Right atrium auricular region (tissue), 2 donors: Measurements from ENCODE around the gene PTPRN2. TPM values are rescaled to one million over a fixed set of nuclear protein-coding genes. Genes with fewer than 3 reads are reported as not detected.

Experiments used
- DNase-seq: peaks from one replicate; pipeline ENCODE4 v3.0.0-alpha.2; 2019; ENCODE audit warnings: low spot score
- H3K27ac ChIP-seq, 2 donors: fragments of 200-600 bp; sonication (generic); 1 replicate in 1 of 2; 2 replicates in 1 of 2; pipeline ENCODE4 v1.5.1; 2016 to 2019
- H3K27me3 ChIP-seq, 2 donors: fragments of 200-600 bp; sonication (generic); one replicate each; pipeline versions ENCODE4 v1.5.1 to v1.6.0; 2017 to 2019
- H3K36me3 ChIP-seq: fragments of 200-600 bp; sonication (generic); one replicate; pipeline ENCODE4 v1.5.1; 2016
- H3K4me1 ChIP-seq, 2 donors: fragments of 200-600 bp; sonication (generic); one replicate each; pipeline versions ENCODE4 v1.5.1 to v1.6.0; 2017 to 2019
- H3K4me3 ChIP-seq, 2 donors: fragments of 200-600 bp; sonication (generic); 1 replicate in 1 of 2; 2 replicates in 1 of 2; pipeline ENCODE4 v1.5.1; 2017 to 2019; ENCODE audit warnings: mild to moderate bottlenecking in 1 of 2, moderate library complexity in 1 of 2
- H3K9me3 ChIP-seq, 2 donors: fragments of 200-600 bp; sonication (generic); one replicate each; pipeline ENCODE4 v1.5.1; 2019
- total RNA-seq, 2 donors: library from RNA; depleted of rRNA; stranded (reverse); fragments of >200 nt; gene quantifications; one replicate each; pipeline ENCODE4 v1.1.0, GENCODE V29; 2016
- TF ChIP-seq, protein P1 (sequence below), 2 donors: fragments of 200-600 bp; sonication (generic); IDR thresholded peaks; one replicate each; pipeline ENCODE4 v1.5.1; 2019; ENCODE audit warnings: antibody characterized with exemption in 2 of 2

The PTPRN2 gene
- total RNA-seq, 2 donors from 2014 or later: 2.6 to 2.7 TPM

DNA sequence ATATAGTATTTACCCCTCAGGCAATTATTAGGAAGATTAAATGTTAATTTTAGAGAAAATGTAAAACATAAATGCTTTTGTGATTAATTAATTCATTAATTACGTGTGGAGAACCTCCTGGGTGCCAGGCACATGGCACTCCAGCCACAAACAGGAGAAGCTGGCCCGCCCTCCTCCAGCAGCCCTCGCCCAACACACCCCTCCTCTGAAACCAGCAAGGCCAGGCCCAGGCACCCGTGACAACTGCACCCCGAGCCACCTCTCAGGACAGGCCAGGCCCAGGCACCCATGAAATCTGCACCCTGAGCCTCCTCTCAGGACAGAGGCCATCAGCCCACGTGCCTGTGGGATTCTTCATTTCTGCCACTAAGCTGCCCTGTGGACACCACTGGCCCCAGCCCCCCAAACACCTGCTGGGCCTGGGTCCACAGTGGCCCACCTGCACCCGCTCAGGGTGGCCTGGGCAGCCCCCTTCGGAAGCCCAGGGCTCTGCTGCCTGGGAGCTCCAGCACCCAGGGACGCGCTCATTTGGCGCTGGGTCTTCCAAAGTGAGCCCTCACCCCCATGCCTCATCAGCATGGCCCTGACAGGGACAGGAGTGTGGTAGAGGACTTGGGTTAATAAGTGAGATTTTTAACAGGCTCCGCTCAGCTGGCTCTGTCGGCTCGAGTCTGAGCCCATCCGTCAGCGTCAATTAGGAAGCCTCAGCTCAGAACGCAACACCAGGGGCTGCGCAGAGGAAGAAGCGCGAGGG lies 768.7 kb downstream of the PTPRN2 start:
- H3K4me1 ChIP-seq: no peaks in the 10 kb centered on the region
- H3K27ac ChIP-seq: no peak overlapping the region
- no peaks in the 10 kb centered on the region for H3K36me3 ChIP-seq
- TF ChIP-seq, protein P1, sequence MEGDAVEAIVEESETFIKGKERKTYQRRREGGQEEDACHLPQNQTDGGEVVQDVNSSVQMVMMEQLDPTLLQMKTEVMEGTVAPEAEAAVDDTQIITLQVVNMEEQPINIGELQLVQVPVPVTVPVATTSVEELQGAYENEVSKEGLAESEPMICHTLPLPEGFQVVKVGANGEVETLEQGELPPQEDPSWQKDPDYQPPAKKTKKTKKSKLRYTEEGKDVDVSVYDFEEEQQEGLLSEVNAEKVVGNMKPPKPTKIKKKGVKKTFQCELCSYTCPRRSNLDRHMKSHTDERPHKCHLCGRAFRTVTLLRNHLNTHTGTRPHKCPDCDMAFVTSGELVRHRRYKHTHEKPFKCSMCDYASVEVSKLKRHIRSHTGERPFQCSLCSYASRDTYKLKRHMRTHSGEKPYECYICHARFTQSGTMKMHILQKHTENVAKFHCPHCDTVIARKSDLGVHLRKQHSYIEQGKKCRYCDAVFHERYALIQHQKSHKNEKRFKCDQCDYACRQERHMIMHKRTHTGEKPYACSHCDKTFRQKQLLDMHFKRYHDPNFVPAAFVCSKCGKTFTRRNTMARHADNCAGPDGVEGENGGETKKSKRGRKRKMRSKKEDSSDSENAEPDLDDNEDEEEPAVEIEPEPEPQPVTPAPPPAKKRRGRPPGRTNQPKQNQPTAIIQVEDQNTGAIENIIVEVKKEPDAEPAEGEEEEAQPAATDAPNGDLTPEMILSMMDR (IDR thresholded peaks at IDR 0.05): no peak
- H3K4me3 ChIP-seq: no peak overlapping the region
- DNase-seq: no peak
- no peaks in the 10 kb centered on the region for H3K27me3 ChIP-seq
- no peaks in the 10 kb centered on the region for H3K9me3 ChIP-seq

DNA sequence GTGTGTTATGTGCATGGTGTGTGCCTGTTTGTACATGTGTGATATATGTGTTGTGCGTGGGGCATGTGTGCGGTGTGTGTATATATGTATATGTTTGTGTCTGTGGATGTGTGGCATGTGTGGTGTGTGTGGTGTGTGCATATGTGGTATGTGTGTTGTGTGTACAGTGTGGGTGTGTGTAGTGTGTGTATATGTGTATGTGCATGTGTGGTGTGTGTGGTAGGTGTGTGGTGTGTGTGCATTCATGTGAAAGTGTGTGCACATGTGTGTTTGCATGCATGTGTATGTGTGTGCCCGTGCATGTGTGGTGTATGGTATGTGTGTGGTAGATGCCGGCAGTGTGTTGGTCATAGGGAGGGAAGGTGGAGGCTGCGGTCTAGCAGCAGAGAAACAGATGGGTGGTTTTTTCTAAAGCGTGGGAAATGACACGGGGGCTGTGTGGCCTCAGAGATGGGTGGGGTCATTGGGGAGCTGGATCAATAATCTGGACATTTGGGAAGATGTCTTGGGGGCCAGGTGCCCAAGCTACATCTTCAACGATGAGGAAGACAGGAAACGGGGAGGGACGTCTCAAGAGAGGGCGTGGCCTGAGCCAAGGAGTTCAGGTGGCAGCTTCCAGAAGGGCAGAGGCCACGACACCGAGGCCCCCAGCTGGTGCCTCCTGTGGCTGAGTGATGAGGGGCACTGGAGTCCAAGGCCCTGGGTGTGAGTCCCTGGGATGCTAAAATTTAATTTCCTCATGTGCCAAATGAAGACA lies 769.5 kb downstream of the PTPRN2 start:
- no peak for DNase-seq
- Histone ChIP-seq H3K27ac (no peak overlapping the region), H3K27me3 (no peaks in the 10 kb centered on the region), H3K36me3 (no peaks in the 10 kb centered on the region), H3K4me3 (no peak overlapping the region), H3K4me1 (no peaks in the 10 kb centered on the region), H3K9me3 (no peaks in the 10 kb centered on the region)
- TF ChIP-seq, protein P1 (IDR thresholded peaks at IDR 0.05): no peak

DNA sequence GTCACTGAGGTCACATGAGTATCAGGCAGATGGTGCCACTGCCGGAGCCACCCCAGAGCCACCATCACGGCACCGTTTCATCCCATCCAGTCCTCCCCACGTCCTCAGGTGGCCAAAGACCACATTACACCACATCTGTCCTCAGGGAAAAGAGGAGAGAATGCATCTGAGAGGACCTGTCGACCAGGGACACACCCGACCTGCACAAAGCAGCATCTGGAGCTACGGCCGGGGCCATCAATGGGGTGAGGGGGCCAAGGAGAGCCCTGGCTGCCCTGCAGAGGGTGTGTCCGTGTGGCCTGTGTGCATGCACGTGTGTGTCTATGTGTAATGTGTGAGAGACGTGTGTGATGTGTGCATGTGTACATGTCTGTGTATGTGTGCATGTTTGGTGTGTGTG lies 770.2 kb downstream of the PTPRN2 start:
- no peaks in the 10 kb centered on the region for H3K36me3 ChIP-seq
- TF ChIP-seq, protein P1 (IDR thresholded peaks at IDR 0.05): no peak
- H3K4me1 ChIP-seq: no peaks in the 10 kb centered on the region
- H3K27ac ChIP-seq: no peak overlapping the region
- H3K4me3 ChIP-seq: no peak overlapping the region
- DNase-seq: no peak
- H3K9me3 ChIP-seq: no peaks in the 10 kb centered on the region
- no peaks in the 10 kb centered on the region for H3K27me3 ChIP-seq

DNA sequence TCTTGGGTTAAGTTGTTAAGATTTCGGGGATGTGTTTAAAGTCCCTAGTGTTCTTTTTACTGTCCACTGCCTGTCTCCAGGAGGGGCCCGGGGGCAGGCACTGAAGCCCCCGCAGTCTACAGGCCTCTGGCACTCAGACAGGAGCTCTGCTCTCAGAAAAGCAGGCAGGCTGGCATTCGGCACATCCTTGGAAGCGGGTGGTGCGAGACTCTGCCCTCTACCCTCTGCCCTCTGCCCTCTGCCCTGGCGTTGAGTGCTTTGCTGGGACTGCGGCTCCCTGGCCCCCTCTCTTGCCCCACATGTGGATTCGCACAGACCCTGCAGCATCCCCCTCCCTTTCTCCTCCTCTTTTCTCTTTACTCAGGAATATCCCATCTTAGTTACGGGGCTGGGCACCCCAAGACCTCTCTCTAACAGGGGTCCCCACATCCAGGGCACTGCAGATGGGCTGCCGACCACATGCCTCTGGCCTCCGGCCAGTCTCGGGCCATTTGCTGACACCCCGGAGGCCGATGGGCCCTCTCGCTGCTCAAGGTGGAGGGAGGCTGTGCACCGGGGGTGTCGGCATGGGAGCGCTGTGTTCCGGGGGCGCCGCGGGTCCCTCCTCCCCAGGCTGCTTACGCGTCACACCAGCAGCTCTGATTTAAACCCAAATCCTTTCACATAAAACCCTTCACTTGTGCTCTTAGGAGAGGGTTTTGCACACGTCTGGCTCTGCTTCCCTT lies 770.9 kb downstream of the PTPRN2 start:
- H3K27ac ChIP-seq: no peak overlapping the region
- no peak for DNase-seq
- no peak overlapping the region for H3K4me3 ChIP-seq
- no peaks in the 10 kb centered on the region for H3K9me3 ChIP-seq
- TF ChIP-seq, protein P1 (IDR thresholded peaks at IDR 0.05): no peak
- H3K4me1 ChIP-seq: no peaks in the 10 kb centered on the region
- no peaks in the 10 kb centered on the region for H3K36me3 ChIP-seq
- H3K27me3 ChIP-seq: no peaks in the 10 kb centered on the region

DNA sequence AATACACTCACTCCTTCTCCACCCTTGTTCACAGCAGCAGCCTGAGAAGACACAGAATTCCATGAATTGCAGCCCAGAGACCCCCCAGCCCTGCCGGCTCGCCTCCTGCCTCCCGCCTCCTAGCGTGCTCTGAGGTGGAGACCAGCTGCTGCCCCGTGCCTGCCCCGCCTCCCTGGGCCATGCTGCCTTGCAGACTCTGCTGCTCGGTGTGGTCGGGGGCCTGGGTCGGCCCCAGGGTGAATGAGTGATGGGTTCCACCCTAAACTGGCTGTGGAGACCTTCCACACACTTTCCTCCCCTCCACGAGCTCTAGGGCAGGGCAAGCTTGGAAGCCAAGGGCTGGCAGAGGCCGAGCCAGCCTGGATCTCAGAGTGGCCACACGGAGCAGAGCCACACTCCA lies 771.5 kb downstream of the PTPRN2 start:
- TF ChIP-seq, protein P1 (IDR thresholded peaks at IDR 0.05): no peak
- no peak for DNase-seq
- Histone ChIP-seq H3K4me1 (no peaks in the 10 kb centered on the region), H3K9me3 (no peaks in the 10 kb centered on the region), H3K36me3 (no peaks in the 10 kb centered on the region), H3K4me3 (no peak overlapping the region), H3K27ac (no peak overlapping the region), H3K27me3 (no peaks in the 10 kb centered on the region)
